ENCODE measurements around the gene MBD6.

- no peak for TF ChIP-seq CTCF (IDR thresholded peaks at IDR 0.05)
- no peak for TF ChIP-seq POLR2A (IDR thresholded peaks at IDR 0.05)
Measured at GRCh38 chr12:57513266-57513665, 9.4 kb upstream of the MBD6 start.

Data from heart left ventricle (tissue), 13 donors.